Activated T-cell treated with anti-CD3 and anti-CD28 coated beads, Interleukin-2, amount 50 U/mL, for 48 hours (primary cell): Measurements from ENCODE around the gene CD200R1L.
A peak's percentile ranks its signal among the peaks of the same experiment; 100 is the strongest.

Source experiments
- DNase-seq, 2 experiments: peaks; one replicate each; pipeline ENCODE4 v3.0.0-alpha.2; 2020

Gene CD200R1L

DNA sequence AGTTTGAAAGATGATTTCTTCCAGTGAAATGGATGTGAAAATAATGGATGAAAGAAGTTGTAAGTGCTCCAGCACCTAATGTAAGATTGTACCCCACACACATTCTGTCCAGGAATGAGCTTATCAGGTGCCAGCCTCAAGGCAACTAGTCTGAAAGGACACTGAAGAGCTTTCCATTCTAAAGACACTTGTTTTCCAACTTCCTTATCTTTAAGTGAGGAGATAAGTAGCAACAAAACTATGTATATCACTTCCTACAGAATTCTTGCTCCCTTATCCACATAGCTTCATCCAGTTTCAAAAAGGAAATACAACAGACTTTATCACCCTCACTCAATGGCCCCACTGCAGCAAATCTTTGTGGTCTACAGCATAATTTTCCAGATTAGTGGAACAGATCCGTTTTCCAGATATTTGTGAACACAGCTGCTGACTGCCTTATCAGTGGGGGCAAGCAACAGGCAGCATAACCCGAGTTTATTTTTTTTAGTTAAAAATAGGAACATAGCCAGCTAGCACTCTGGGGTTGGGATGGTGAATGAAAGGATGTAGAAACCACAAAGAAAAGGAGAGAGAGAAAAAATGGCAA lies 60.6 kb downstream of the CD200R1L start:
- no peak for DNase-seq

GRCh38 chr3:112785321-112786001 lies 61.2 kb downstream of the CD200R1L start:
- DNase-seq: no peak

- DNase-seq: no peak
Observed at GRCh38 chr3:112782491-112782890, 64.2 kb downstream of the CD200R1L start.

DNA sequence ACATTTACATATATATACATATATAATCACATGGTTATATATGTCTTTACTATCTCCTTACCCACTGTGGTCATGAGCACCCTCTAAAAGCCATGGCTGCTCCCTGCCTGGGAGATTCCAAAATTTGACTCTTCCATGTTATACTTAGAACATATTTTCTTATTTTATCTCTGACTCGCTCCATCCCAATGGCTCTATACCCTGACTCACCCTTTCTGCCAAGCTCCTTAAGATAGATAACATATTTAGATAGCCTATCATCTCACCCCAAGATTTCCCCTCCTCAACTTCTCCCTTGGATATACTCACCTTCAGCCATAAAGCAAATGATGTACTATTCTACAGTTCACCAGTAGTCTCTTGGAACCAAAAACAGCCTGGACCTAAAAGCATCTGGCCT lies 65.1 kb downstream of the CD200R1L start:
- DNase-seq: no peak

GRCh38 chr3:112779558-112780480 lies 66.8 kb downstream of the CD200R1L start:
- DNase-seq: no peak

DNA sequence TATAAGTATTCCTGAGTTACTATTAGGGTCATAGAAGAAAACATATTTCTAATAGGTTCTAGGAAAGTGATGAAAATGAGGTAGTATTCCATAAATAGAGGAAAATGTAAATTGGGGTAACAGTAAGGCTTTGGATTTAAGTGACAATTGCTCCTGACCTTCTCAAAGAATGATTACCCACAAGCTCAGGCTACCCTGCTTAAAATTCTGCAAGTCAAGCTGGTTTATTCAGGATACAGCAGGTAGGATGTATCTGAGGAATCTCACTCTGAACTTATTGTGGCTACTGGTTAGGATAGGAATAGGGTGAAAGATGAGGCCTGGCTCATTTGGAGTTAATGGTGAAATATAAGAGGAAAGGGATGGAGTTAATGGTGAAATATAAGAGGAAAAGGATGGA lies 67.7 kb downstream of the CD200R1L start:
- DNase-seq: no peak

DNA sequence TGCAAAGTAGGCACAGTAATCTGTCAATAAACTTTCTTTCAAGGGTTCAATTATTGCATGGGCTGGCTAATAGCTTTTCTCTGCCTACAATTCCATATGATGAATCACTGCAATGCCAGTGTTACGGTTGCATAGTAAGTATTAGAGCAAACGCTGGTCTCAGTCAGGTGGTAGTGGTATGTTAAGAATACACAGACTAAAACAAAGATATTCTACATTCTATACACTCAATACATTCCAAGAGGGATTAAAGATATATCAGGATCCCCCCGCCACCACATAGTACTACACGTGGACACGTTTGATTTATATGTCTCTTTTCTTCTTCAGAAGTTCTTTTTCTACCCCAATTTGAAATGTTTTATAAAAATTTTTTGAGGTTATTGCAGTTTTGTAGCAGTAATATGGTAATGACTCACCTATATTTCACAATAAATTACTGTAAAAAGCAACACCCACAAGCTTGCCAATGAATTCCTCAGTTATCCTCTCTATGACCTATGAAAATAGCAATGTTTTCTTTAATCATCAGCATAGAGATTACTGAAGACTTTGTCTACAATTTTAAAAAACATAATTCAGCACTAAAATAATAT lies 68.2 kb downstream of the CD200R1L start:
- no peak for DNase-seq

DNA sequence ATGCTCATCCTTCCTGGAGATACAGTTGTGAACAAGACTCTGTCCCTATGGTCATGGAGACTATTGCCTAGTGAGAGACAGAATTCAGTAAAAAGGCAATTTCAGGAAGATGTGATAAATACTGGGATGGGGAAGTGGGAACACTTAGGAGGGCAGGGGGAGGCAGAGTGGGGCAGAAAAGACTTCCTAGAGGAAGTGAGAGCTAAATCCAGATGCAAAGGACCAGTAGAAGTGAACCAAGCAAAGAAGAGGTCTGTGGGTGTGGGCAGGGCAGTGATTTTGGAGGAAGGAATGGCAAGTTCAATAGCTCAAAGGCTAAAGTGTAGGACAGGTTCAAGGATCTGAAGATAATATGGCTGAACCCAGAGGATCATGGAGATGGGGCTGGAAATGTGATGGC lies 68.9 kb downstream of the CD200R1L start:
- DNase-seq: no peak

DNA sequence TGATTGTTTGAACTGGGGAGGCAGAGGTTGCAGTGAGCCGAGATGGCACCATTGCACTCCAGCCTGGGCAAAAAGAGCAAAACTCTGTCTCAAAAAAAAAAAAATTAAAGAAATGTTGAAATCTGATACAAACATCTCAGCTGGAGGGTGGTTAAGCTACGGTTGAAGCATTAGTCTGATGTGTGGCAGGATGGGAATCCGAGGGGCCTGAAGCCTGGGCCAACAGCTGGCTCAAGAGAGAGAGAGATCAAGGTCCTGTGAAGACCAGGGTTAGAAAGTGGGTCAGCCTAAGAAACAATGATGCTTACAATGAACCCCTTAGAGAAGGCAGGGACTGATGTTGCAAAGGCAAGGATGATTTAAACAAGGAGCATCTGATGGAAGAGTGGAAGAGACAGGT lies 69.8 kb downstream of the CD200R1L start:
- DNase-seq: no peak

DNA sequence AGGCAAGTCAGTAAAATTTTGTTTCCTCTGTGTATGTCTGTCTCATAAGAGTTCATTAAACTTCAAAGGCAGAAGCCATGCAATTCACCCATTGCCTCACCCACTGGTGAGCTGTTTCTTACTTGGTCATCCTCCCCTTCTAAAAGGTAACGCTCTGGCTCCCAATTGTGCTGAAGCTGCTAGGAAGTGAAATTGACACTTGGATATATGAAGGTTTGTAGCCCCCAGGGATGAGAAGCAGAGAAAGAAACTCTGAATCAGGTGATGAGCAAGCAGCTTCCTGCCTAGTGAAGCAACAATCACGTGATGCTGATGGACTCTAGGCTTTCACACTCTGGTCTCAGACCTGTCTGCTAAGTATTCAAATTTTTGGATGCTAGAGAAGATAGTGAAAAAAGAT lies 70.7 kb downstream of the CD200R1L start:
- no peak for DNase-seq

DNA sequence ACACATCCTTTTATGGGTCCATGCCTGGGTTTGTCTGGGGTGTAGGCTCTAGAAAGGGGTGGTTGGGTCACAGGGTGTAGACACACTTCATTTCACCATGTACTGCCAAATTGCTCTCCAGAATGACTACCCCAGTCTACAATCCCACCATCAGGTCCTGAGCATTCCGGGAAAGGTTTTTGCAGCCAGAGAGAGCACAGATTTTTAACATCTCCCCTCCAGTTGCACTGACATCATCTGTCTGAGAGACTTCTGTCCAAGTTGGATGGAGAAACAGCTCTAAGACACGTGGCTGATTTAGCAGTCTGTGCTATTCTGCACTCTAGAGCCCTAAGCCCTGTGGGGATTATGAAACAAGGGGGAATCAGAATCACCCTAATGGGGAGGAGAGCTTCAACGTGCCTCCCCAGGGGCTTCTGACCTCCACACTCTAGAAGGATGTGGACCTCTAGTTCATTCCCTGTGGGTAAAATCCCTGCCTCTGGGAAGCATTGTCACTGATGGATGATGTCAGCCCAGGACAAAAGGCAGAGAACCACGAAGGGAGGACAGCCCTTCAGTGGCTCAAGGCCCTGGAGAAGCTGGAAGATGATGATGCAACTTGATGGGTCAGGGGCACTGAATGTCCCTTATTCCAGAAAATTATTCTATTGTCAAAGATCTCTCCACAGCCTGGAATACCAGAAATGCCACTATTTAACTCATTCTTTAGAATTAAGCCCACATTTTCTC lies 71.5 kb downstream of the CD200R1L start:
- DNase-seq: no peak

DNA sequence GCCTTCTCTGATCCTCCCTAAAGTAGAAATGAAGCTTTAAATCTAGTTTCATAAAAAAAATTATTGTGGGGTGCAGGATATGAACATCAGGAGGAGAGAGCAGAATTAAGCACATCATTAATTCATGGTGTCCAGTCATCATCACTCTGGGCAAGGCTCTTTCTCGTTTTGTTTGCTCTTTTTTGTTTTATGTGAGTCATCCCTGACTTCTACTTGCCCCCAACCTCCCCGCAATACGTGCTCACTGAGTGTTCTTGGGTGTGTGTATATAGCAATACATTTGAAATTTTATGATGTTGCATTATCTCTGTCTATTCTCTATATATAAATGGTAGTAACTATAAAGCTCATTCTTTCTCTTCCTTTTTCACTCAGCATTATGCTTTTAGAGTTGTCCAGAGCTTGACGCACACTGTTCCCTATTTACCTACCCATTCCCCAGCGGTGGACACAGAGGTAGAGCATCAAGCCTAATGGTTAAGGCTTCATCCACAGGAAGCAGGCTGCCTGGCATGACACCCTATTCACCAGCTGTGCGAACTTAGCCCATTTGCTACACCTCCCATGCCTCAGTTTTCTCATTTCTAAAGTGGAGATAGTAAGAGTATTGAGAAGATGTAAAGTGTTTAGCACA lies 72.3 kb downstream of the CD200R1L start:
- DNase-seq: no peak

DNA sequence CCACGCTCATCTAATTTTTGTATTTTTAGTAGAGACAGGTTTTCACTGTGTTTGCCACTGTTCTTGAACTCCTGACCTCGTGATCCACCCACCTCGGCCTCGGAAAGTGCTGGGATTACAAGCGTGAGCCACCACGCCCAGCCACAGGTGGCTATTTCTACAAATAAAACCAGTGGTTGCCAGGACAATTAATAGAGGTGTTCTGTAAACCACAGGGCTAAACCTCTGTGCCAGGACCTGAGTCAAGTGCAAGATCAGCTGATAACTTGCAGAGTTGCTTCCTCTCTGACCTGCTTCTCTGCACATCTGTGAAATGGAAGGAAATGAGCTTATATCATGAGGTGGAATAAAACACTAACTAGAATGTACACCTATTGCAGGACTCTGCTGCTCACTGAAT lies 72.8 kb downstream of the CD200R1L start:
- peak; percentile 28 to 29 for DNase-seq

- DNase-seq: no peak
Observed at GRCh38 chr3:112770951-112771350, 75.7 kb downstream of the CD200R1L start.

GRCh38 chr3:112770032-112770626 lies 76.5 kb downstream of the CD200R1L start:
- DNase-seq: peak; percentile 71 to 72

GRCh38 chr3:112769286-112769978 lies 77.2 kb downstream of the CD200R1L start:
- DNase-seq: no peak

GRCh38 chr3:112767777-112768176 lies 78.9 kb downstream of the CD200R1L start:
- DNase-seq: no peak

DNA sequence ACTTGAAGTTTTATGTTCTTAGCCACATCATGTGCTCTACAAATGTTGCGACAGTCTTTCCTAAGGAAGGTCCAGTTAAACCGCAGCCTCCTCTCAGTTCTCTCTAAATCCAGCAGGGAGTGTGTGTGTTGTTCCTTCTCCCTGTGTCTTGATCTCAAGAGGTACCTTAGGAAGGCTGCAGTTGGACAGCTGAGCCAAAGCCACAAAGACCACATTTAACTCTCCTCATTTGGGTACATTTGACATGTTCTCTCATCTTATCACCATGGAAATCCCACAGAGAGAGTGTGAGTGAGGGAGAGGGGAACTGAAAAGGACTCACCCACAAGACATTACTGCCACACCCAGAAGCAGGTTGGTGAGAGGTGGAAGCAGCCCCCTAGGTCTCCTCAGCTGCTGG lies 79.5 kb downstream of the CD200R1L start:
- DNase-seq: no peak
